ENCODE measurements around the gene RDH16.

Gene RDH16

GRCh38 chr12:57000393-57000792 is 43.0 kb upstream of the RDH16 start:
- no peak for TF ChIP-seq CTCF (IDR thresholded peaks at IDR 0.05; ENCODE audit: low read depth, low read length)
- H3K4me3 ChIP-seq (ENCODE audit: low read depth, low read length) = no peak overlapping the region

- TF ChIP-seq CTCF (IDR thresholded peaks at IDR 0.05; ENCODE audit: low read depth, low read length) = no peak
- no peak overlapping the region for H3K4me3 ChIP-seq (ENCODE audit: low read depth, low read length)
Observed at GRCh38 chr12:56999456-56999855, 42.0 kb upstream of the RDH16 start.

GRCh38 chr12:56998981-56999380 is 41.6 kb upstream of the RDH16 start:
- TF ChIP-seq CTCF (IDR thresholded peaks at IDR 0.05; ENCODE audit: low read depth, low read length) = no peak
- no peak overlapping the region for H3K4me3 ChIP-seq (ENCODE audit: low read depth, low read length)

- H3K4me3 ChIP-seq (ENCODE audit: low read depth, low read length) = no peak overlapping the region
- no peak for TF ChIP-seq CTCF (IDR thresholded peaks at IDR 0.05; ENCODE audit: low read depth, low read length)
Observed at GRCh38 chr12:56998316-56998715, 40.9 kb upstream of the RDH16 start.

- H3K4me3 ChIP-seq (ENCODE audit: low read depth, low read length) = no peak overlapping the region
- no peak for TF ChIP-seq CTCF (IDR thresholded peaks at IDR 0.05; ENCODE audit: low read depth, low read length)
Observed at GRCh38 chr12:56996793-56997545, 39.6 kb upstream of the RDH16 start.

GRCh38 chr12:56995930-56996496 is 38.6 kb upstream of the RDH16 start:
- no peak for TF ChIP-seq CTCF (IDR thresholded peaks at IDR 0.05; ENCODE audit: low read depth, low read length)

GRCh38 chr12:56995201-56995929 is 38.0 kb upstream of the RDH16 start:
- H3K4me3 ChIP-seq (ENCODE audit: low read depth, low read length) = no peak overlapping the region
- no peak for TF ChIP-seq CTCF (IDR thresholded peaks at IDR 0.05; ENCODE audit: low read depth, low read length)

More at GRCh38 chr12:56995930-56996496, 38.6 kb upstream of the RDH16 start:
- H3K4me3 ChIP-seq (ENCODE audit: low read depth, low read length) = no peak overlapping the region
